G401.6 (cell line): ENCODE data around the gene DMAC2L.

Source experiments
- FAIRE-seq: peaks from 2 replicates; lab custom pipeline; 2012; peaks lifted over from hg19 to GRCh38; lab: Jason Lieb, UNC

The DMAC2L gene

GRCh38 chr14:50331596-50331995, 19.5 kb downstream of the DMAC2L start:
- no peak for FAIRE-seq

GRCh38 chr14:50333014-50333509, 20.9 kb downstream of the DMAC2L start:
- no peak for FAIRE-seq

- FAIRE-seq = no peak
These were observed 22.1 kb downstream of the DMAC2L start for GRCh38 chr14:50334211-50334610.

- FAIRE-seq = no peak
These were observed 23.3 kb downstream of the DMAC2L start for GRCh38 chr14:50335389-50335788.

- no peak for FAIRE-seq
These were observed 24.1 kb downstream of the DMAC2L start for GRCh38 chr14:50335989-50336824.

- FAIRE-seq = no peak
These were observed 26.5 kb downstream of the DMAC2L start for GRCh38 chr14:50338587-50338986.

- FAIRE-seq = no peak
These were observed 27.2 kb downstream of the DMAC2L start for GRCh38 chr14:50339178-50339804.

- no peak for FAIRE-seq
These were observed 27.9 kb downstream of the DMAC2L start for GRCh38 chr14:50340045-50340444.

GRCh38 chr14:50340963-50341362, 28.8 kb downstream of the DMAC2L start:
- no peak for FAIRE-seq

GRCh38 chr14:50342221-50343078, 30.3 kb downstream of the DMAC2L start:
- FAIRE-seq = no peak

- no peak for FAIRE-seq
These were observed 31.3 kb downstream of the DMAC2L start for GRCh38 chr14:50343434-50343833.

- no peak for FAIRE-seq
These were observed 32.1 kb downstream of the DMAC2L start for GRCh38 chr14:50344116-50344775.

GRCh38 chr14:50344876-50345563, 32.9 kb downstream of the DMAC2L start:
- no peak for FAIRE-seq

- no peak for FAIRE-seq
These were observed 33.8 kb downstream of the DMAC2L start for GRCh38 chr14:50345846-50346422.

GRCh38 chr14:50347521-50347920, 35.4 kb downstream of the DMAC2L start:
- no peak for FAIRE-seq

- FAIRE-seq = no peak
These were observed 36.8 kb downstream of the DMAC2L start for GRCh38 chr14:50348933-50349332.

GRCh38 chr14:50350975-50351374, 38.9 kb downstream of the DMAC2L start:
- no peak for FAIRE-seq

- no peak for FAIRE-seq
These were observed 40.5 kb downstream of the DMAC2L start for GRCh38 chr14:50352584-50352983.

GRCh38 chr14:50353126-50353525, 41.0 kb downstream of the DMAC2L start:
- no peak for FAIRE-seq

- FAIRE-seq = no peak
These were observed 42.4 kb downstream of the DMAC2L start for GRCh38 chr14:50354527-50354926.

GRCh38 chr14:50355692-50356091, 43.6 kb downstream of the DMAC2L start:
- no peak for FAIRE-seq
